Transverse colon (tissue), 4 donors: ENCODE data around the gene FCMR.

ENCODE experiments used
- EP300 ChIP-seq: sonication (generic); formaldehyde crosslinking; IDR thresholded peaks from one replicate; pipeline ENCODE4 v1.6.1; 2017; ENCODE audit warnings: antibody characterized with exemption, low read depth
- POLR2A ChIP-seq: fragments of 450-650 bp; IDR thresholded peaks from one replicate; pipeline ENCODE4 v1.6.1; 2016; ENCODE audit warnings: antibody characterized with exemption, mild to moderate bottlenecking, moderate library complexity
- POLR2AphosphoS5 ChIP-seq, 3 donors: sonication (generic); formaldehyde crosslinking; IDR thresholded peaks; one replicate each; pipeline ENCODE4 v1.6.1; 2016; ENCODE audit warnings: antibody characterized with exemption in 3 of 3
- TF ChIP-seq, protein P1 (sequence below), 5 experiments: fragments of 200-600 bp in 3 of 5; fragments of 450-650 bp in 2 of 5; sonication (generic) in 3 of 5; IDR thresholded peaks; 1 replicate in 2 of 5; 2 replicates in 3 of 5; pipeline ENCODE4 v1.5.1; 2016 to 2017; ENCODE audit warnings: antibody characterized with exemption in 5 of 5, inconsistent platforms in 3 of 5, mild to moderate bottlenecking in 2 of 5, moderate library complexity in 1 of 5

DNA sequence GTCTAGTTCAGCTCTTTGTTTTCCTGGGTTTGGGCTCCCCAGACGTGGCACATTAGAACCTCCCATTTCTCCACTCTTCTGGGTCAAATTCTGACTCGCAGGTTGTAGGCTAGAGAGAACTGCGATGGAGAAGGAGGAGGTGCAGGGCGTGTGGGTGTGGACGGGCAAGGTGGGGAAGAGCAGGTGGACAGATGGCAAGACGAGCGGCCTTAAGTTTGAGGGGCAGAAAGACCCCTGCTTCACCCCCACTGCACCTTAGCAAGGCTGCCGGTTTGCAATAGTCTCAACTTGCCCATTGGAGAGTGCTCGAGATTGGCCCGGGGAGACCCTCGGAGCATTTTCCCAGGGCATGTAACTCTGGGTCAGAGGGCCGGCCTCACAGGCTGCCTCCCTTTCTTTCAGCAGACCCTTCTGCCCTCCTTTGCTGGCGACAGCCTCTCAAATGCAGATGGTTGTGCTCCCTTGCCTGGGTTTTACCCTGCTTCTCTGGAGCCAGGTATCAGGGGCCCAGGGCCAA is 22.8 kb downstream of the FCMR start:
- no peak for TF ChIP-seq POLR2A
- TF ChIP-seq, protein P1, sequence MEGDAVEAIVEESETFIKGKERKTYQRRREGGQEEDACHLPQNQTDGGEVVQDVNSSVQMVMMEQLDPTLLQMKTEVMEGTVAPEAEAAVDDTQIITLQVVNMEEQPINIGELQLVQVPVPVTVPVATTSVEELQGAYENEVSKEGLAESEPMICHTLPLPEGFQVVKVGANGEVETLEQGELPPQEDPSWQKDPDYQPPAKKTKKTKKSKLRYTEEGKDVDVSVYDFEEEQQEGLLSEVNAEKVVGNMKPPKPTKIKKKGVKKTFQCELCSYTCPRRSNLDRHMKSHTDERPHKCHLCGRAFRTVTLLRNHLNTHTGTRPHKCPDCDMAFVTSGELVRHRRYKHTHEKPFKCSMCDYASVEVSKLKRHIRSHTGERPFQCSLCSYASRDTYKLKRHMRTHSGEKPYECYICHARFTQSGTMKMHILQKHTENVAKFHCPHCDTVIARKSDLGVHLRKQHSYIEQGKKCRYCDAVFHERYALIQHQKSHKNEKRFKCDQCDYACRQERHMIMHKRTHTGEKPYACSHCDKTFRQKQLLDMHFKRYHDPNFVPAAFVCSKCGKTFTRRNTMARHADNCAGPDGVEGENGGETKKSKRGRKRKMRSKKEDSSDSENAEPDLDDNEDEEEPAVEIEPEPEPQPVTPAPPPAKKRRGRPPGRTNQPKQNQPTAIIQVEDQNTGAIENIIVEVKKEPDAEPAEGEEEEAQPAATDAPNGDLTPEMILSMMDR (IDR thresholded peaks at IDR 0.05): no peak
- no peak for TF ChIP-seq POLR2AphosphoS5 (IDR thresholded peaks at IDR 0.05)
- no peak for TF ChIP-seq EP300
